Esophagus muscularis mucosa (tissue), 4 donors: ENCODE data around the gene FUT4. TPM values are rescaled to one million over a fixed set of nuclear protein-coding genes. Genes with fewer than 3 reads are reported as not detected.

ENCODE experiments used
- DNase-seq: peaks from one replicate; pipeline ENCODE4 v3.0.0-alpha.2; 2017; ENCODE audit errors: extremely low spot score
- H3K27ac ChIP-seq, 4 donors: fragments of 200-600 bp; sonication (generic); replicated peaks in 1 of 4; 1 replicate in 3 of 4; 2 replicates in 1 of 4; pipeline ENCODE4 v1.5.1; 2016 to 2019; ENCODE audit warnings: mild to moderate bottlenecking in 1 of 4
- H3K27me3 ChIP-seq, 4 donors: fragments of 200-600 bp; sonication (generic); one replicate each; pipeline versions ENCODE4 v1.5.1 to v1.6.0; 2016 to 2019
- H3K36me3 ChIP-seq, 4 donors: fragments of 200-600 bp; sonication (generic); one replicate each; pipeline ENCODE4 v1.5.1; 2016 to 2019
- H3K4me1 ChIP-seq, 4 donors: fragments of 200-600 bp; sonication (generic); one replicate each; pipeline ENCODE4 v1.5.1; 2016 to 2019
- H3K4me3 ChIP-seq, 4 donors: fragments of 200-600 bp; sonication (generic); 1 replicate in 2 of 4; 2 replicates in 2 of 4; pipeline ENCODE4 v1.5.1; 2016 to 2019; ENCODE audit warnings: mild to moderate bottlenecking in 4 of 4, moderate library complexity in 1 of 4
- H3K9me3 ChIP-seq, 4 donors: fragments of 200-600 bp; sonication (generic); 1 replicate in 3 of 4; 2 replicates in 1 of 4; pipeline ENCODE4 v1.5.1; 2016 to 2019
- EP300 ChIP-seq: sonication (generic); formaldehyde crosslinking; IDR thresholded peaks from one replicate; pipeline ENCODE4 v1.6.1; 2017; ENCODE audit warnings: antibody characterized with exemption
- POLR2A ChIP-seq: fragments of 450-650 bp; IDR thresholded peaks from one replicate; pipeline ENCODE4 v1.6.1; 2017; ENCODE audit warnings: antibody characterized with exemption, moderate library complexity, mild to moderate bottlenecking, low read depth
- POLR2AphosphoS5 ChIP-seq, 2 donors: sonication (generic); formaldehyde crosslinking; IDR thresholded peaks; one replicate each; pipeline ENCODE4 v1.6.1; 2017; ENCODE audit warnings: antibody characterized with exemption in 2 of 2
- WGBS: methylation state at CpG from one replicate; pipeline ENCODE4 v1.1.5; 2018; 5-methylcytosine and 5-hydroxymethylcytosine counted together
- intact Hi-C: fragments of 100-400 bp; cut with DNase I; formaldehyde crosslinking; loops from one replicate; pipeline ENCODE4 v1.15.1; 2023
- total RNA-seq, 4 donors: library from RNA; depleted of rRNA; stranded (reverse); fragments of >200 nt; gene quantifications; one replicate each; pipeline versions ENCODE4 v1.1.0 to v1.2.1, GENCODE V29; 2016
- TF ChIP-seq, protein P1 (sequence below), 3 experiments: fragments of 200-600 bp in 2 of 3; fragments of 450-650 bp in 1 of 3; sonication (generic) in 2 of 3; IDR thresholded peaks; one replicate each; pipeline ENCODE4 v1.5.1; 2017 to 2019; ENCODE audit warnings: antibody characterized with exemption in 3 of 3, mild to moderate bottlenecking in 2 of 3, moderate library complexity in 1 of 3

The FUT4 gene
- total RNA-seq, 4 donors from 2014 or later, result 5.5 to 8.8 (median 7.2) TPM

GRCh38 chr11:94581926-94582325 lies 38.2 kb downstream of the FUT4 start:
- no peak for DNase-seq
- TF ChIP-seq, protein P1, sequence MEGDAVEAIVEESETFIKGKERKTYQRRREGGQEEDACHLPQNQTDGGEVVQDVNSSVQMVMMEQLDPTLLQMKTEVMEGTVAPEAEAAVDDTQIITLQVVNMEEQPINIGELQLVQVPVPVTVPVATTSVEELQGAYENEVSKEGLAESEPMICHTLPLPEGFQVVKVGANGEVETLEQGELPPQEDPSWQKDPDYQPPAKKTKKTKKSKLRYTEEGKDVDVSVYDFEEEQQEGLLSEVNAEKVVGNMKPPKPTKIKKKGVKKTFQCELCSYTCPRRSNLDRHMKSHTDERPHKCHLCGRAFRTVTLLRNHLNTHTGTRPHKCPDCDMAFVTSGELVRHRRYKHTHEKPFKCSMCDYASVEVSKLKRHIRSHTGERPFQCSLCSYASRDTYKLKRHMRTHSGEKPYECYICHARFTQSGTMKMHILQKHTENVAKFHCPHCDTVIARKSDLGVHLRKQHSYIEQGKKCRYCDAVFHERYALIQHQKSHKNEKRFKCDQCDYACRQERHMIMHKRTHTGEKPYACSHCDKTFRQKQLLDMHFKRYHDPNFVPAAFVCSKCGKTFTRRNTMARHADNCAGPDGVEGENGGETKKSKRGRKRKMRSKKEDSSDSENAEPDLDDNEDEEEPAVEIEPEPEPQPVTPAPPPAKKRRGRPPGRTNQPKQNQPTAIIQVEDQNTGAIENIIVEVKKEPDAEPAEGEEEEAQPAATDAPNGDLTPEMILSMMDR (IDR thresholded peaks at IDR 0.05), result no peak
- TF ChIP-seq EP300 (no peak), POLR2AphosphoS5 (IDR thresholded peaks at IDR 0.05) (no peak), POLR2A (no peak)
- Histone ChIP-seq H3K9me3 (no peaks in the 10 kb centered on the region), H3K4me3 (no peak overlapping the region), H3K27ac (no peak overlapping the region), H3K27me3 (no peaks in the 10 kb centered on the region), H3K36me3 (no peaks in the 10 kb centered on the region), H3K4me1 (peaks cover 0 to 12% (median 0%) of the 10 kb centered on the region in 4 donors)
- intact Hi-C loops, result no loop called here
- WGBS, result 90% methylated on average over 1 of the region's 1 CpG

DNA sequence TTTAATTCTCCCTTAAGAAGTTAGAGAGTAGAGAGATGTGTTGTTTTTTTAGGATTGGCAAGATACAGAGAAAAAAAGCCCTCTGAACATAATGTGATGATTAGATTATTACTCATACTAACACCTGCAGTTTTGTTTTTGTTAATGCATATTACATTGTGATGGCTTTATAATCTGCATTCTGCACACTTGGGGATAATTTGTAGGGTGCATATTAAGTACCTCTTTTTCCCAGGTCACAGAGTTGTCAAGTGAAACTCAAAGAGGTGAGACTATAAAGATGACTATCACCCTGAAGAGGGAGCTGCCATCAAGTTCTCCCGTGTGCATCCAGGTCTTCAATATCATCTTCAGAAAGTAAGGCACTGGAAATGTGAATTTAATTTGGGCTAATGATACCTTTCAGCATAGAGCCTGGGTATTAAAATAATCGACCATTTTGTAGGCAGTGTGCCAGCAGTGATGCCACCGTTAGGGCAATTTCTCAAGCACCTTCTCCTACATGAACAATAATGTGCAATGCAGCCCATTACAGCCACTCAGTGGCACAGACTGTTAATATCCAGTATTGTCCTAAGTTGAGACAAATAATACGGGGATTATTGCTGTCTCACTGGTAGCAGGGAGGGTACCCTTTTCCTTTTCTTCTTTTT lies 39.6 kb downstream of the FUT4 start:
- DNase-seq, result no peak
- H3K36me3 ChIP-seq, result peaks cover 0 to 4% (median 0%) of the 10 kb centered on the region in 4 donors
- no peak for TF ChIP-seq EP300
- no peak for TF ChIP-seq POLR2A
- TF ChIP-seq, protein P1 (IDR thresholded peaks at IDR 0.05), result no peak
- no peaks in the 10 kb centered on the region for H3K27me3 ChIP-seq
- intact Hi-C loops, result no loop called here
- H3K4me1 ChIP-seq, result peaks cover 0 to 12% (median 0%) of the 10 kb centered on the region in 4 donors
- no peak overlapping the region for H3K27ac ChIP-seq
- H3K9me3 ChIP-seq, result no peaks in the 10 kb centered on the region
- WGBS, result 65% methylated on average over 4 of the region's 4 CpGs
- no peak overlapping the region for H3K4me3 ChIP-seq

- H3K4me1 ChIP-seq, result peaks cover 0 to 12% (median 0%) of the 10 kb centered on the region in 4 donors
- no peaks in the 10 kb centered on the region for H3K9me3 ChIP-seq
- H3K27ac ChIP-seq, result no peak overlapping the region
- no peak for DNase-seq
- intact Hi-C loops, result no loop called here
- TF ChIP-seq POLR2A (no peak), POLR2AphosphoS5 (IDR thresholded peaks at IDR 0.05) (no peak), EP300 (no peak)
- TF ChIP-seq, protein P1 (IDR thresholded peaks at IDR 0.05), result no peak
- no peaks in the 10 kb centered on the region for H3K27me3 ChIP-seq
- no peak overlapping the region for H3K4me3 ChIP-seq
- 45% methylated on average over 3 of the region's 3 CpGs for WGBS
- H3K36me3 ChIP-seq, result peaks cover 0 to 7% (median 0%) of the 10 kb centered on the region in 4 donors
These were observed 40.3 kb downstream of the FUT4 start for GRCh38 chr11:94583866-94584500.

GRCh38 chr11:94584978-94585377 lies 41.3 kb downstream of the FUT4 start:
- Histone ChIP-seq H3K27me3 (no peaks in the 10 kb centered on the region), H3K4me3 (no peak overlapping the region), H3K4me1 (peaks cover 0 to 12% (median 0%) of the 10 kb centered on the region in 4 donors), H3K36me3 (peaks cover 0 to 17% (median 4%) of the 10 kb centered on the region in 4 donors), H3K27ac (no peak overlapping the region), H3K9me3 (no peaks in the 10 kb centered on the region)
- 100% methylated on average over 5 of the region's 5 CpGs for WGBS
- no peak for DNase-seq
- intact Hi-C loops, result no loop called here
- TF ChIP-seq POLR2A (no peak), EP300 (no peak), POLR2AphosphoS5 (IDR thresholded peaks at IDR 0.05) (no peak)

GRCh38 chr11:94585399-94585798 lies 41.7 kb downstream of the FUT4 start:
- WGBS, result 83% methylated on average over 3 of the region's 3 CpGs
- Histone ChIP-seq H3K4me3 (no peak overlapping the region), H3K4me1 (peaks cover 0 to 12% (median 0%) of the 10 kb centered on the region in 4 donors), H3K36me3 (peaks cover 0 to 21% (median 6%) of the 10 kb centered on the region in 4 donors), H3K9me3 (no peaks in the 10 kb centered on the region), H3K27me3 (no peaks in the 10 kb centered on the region), H3K27ac (no peak overlapping the region)
- DNase-seq, result no peak
- TF ChIP-seq EP300 (no peak), POLR2AphosphoS5 (IDR thresholded peaks at IDR 0.05) (no peak), POLR2A (no peak)
- TF ChIP-seq, protein P1 (IDR thresholded peaks at IDR 0.05), result no peak
- intact Hi-C loops, result no loop called here
